HUES64 (cell line): ENCODE measurements around the gene SBDS.
"Not testable (repeated sequence)": the region's sequence is repeated elsewhere in the genome, so short reads cannot be mapped to it uniquely, and the experiment has no call there.

ENCODE experiments used
- H3K27ac ChIP-seq: 2 replicates; pipeline ENCODE4 v1.7.0; 2013; ENCODE audit warnings: low read depth, low read length, inconsistent platforms
- H3K27me3 ChIP-seq: 2 replicates; pipeline ENCODE4 v1.6.1; 2013; ENCODE audit warnings: mild to moderate bottlenecking, low read length; ENCODE audit not compliant: insufficient read depth
- H3K36me3 ChIP-seq: 2 replicates; pipeline ENCODE4 v1.6.1; 2013; ENCODE audit warnings: mild to moderate bottlenecking, low read length; ENCODE audit not compliant: insufficient read depth
- H3K4me1 ChIP-seq: 2 replicates; pipeline ENCODE4 v1.6.1; 2013; ENCODE audit warnings: mild to moderate bottlenecking, low read length, moderate library complexity; ENCODE audit not compliant: insufficient read depth
- H3K4me3 ChIP-seq: 2 replicates; pipeline ENCODE4 v1.5.1; 2013; ENCODE audit warnings: mild to moderate bottlenecking, low read length, moderate library complexity
- H3K9ac ChIP-seq: 2 replicates; pipeline ENCODE4 v1.6.1; 2013; ENCODE audit warnings: mild to moderate bottlenecking, low read depth, low read length
- H3K9me3 ChIP-seq: 2 replicates; pipeline ENCODE4 v1.6.1; 2013; ENCODE audit warnings: low read depth, low read length; ENCODE audit not compliant: insufficient read depth
- WGBS: fragments of 150-250, 120-280 bp; methylation state at CpG from one replicate; pipeline ENCODE4 v1.1.7; 2013; ENCODE audit warnings: missing lambda C conversion rate; 5-methylcytosine and 5-hydroxymethylcytosine counted together

SBDS gene

GRCh38 chr7:66994051-66994450, 1.3 kb downstream of the SBDS start:
- not testable (repeated sequence) for H3K9ac ChIP-seq, H3K9me3 ChIP-seq, H3K27ac ChIP-seq, H3K27me3 ChIP-seq, H3K4me1 ChIP-seq
- H3K36me3 ChIP-seq, result peaks cover 33% of the 10 kb centered on the region
- WGBS, result 88% methylated on average over 1 of the region's 5 CpGs
- H3K4me3 ChIP-seq, result peak overlapping the region; percentile 93; the same call in 1 of the 2 replicates

GRCh38 chr7:66989552-66989951, 5.8 kb downstream of the SBDS start:
- no CpG with 5 or more reads among the region's 3 CpGs for WGBS
- H3K9me3 ChIP-seq, H3K9ac ChIP-seq: not testable (repeated sequence)

GRCh38 chr7:66980336-66980735, 15.1 kb downstream of the SBDS start:
- not testable (repeated sequence) for H3K9me3 ChIP-seq, H3K36me3 ChIP-seq, H3K27me3 ChIP-seq, H3K4me3 ChIP-seq, H3K27ac ChIP-seq, H3K4me1 ChIP-seq, H3K9ac ChIP-seq
- 85% methylated on average over 1 of the region's 1 CpG for WGBS

More at GRCh38 chr7:66989552-66989951, 5.8 kb downstream of the SBDS start:
- peaks cover 39% of the 10 kb centered on the region for H3K36me3 ChIP-seq
- H3K4me3 ChIP-seq, H3K27ac ChIP-seq, H3K4me1 ChIP-seq, H3K27me3 ChIP-seq: not testable (repeated sequence)

GRCh38 chr7:66979013-66979412, 16.4 kb downstream of the SBDS start:
- H3K9ac ChIP-seq, H3K4me3 ChIP-seq, H3K4me1 ChIP-seq, H3K36me3 ChIP-seq, H3K27ac ChIP-seq, H3K9me3 ChIP-seq, H3K27me3 ChIP-seq: not testable (repeated sequence)
- 89% methylated on average over 2 of the region's 2 CpGs for WGBS

GRCh38 chr7:66978312-66978711, 17.1 kb downstream of the SBDS start:
- not testable (repeated sequence) for H3K36me3 ChIP-seq, H3K27ac ChIP-seq, H3K9ac ChIP-seq, H3K9me3 ChIP-seq, H3K4me1 ChIP-seq, H3K27me3 ChIP-seq, H3K4me3 ChIP-seq
- WGBS, result no CpG with 5 or more reads among the region's 5 CpGs

GRCh38 chr7:66974986-66975590, 20.3 kb downstream of the SBDS start:
- H3K9me3 ChIP-seq, result no peaks in the 10 kb centered on the region
- WGBS, result 94% methylated on average over 15 of the region's 15 CpGs

GRCh38 chr7:66970310-66970709, 25.1 kb downstream of the SBDS start:
- H3K9me3 ChIP-seq, result no peaks in the 10 kb centered on the region

More at GRCh38 chr7:66974986-66975590, 20.3 kb downstream of the SBDS start:
- Histone ChIP-seq H3K4me3 (no peak overlapping the region), H3K27ac (no peak overlapping the region), H3K9ac (no peak overlapping the region), H3K4me1 (no peaks in the 10 kb centered on the region), H3K27me3 (no peaks in the 10 kb centered on the region), H3K36me3 (no peaks in the 10 kb centered on the region)

GRCh38 chr7:66969001-66969400, 26.4 kb downstream of the SBDS start:
- not testable (repeated sequence) for H3K9ac ChIP-seq, H3K27ac ChIP-seq, H3K36me3 ChIP-seq, H3K4me1 ChIP-seq, H3K4me3 ChIP-seq, H3K9me3 ChIP-seq, H3K27me3 ChIP-seq
- 95% methylated on average over 5 of the region's 5 CpGs for WGBS

More at GRCh38 chr7:66970310-66970709, 25.1 kb downstream of the SBDS start:
- H3K27ac ChIP-seq, result no peak overlapping the region
- WGBS, result 87% methylated on average over 5 of the region's 5 CpGs
- H3K9ac ChIP-seq, result no peak overlapping the region
- no peaks in the 10 kb centered on the region for H3K27me3 ChIP-seq
- H3K4me1 ChIP-seq, result no peaks in the 10 kb centered on the region
- H3K36me3 ChIP-seq, result no peaks in the 10 kb centered on the region
- no peak overlapping the region for H3K4me3 ChIP-seq

GRCh38 chr7:66967029-66967428, 28.4 kb downstream of the SBDS start:
- Histone ChIP-seq H3K9me3 (no peaks in the 10 kb centered on the region), H3K4me3 (no peak overlapping the region), H3K27ac (no peak overlapping the region), H3K4me1 (no peaks in the 10 kb centered on the region), H3K27me3 (no peaks in the 10 kb centered on the region), H3K9ac (no peak overlapping the region), H3K36me3 (no peaks in the 10 kb centered on the region)
- WGBS, result 87% methylated on average over 6 of the region's 6 CpGs

GRCh38 chr7:66964411-66964810, 31.0 kb downstream of the SBDS start:
- Histone ChIP-seq H3K9me3 (no peaks in the 10 kb centered on the region), H3K36me3 (no peaks in the 10 kb centered on the region), H3K27me3 (no peaks in the 10 kb centered on the region), H3K4me1 (no peaks in the 10 kb centered on the region), H3K4me3 (no peak overlapping the region), H3K9ac (no peak overlapping the region), H3K27ac (no peak overlapping the region)
- 90% methylated on average over 4 of the region's 4 CpGs for WGBS

GRCh38 chr7:66961096-66961495, 34.3 kb downstream of the SBDS start:
- Histone ChIP-seq H3K27ac (no peak overlapping the region), H3K9me3 (no peaks in the 10 kb centered on the region), H3K4me1 (no peaks in the 10 kb centered on the region), H3K36me3 (peaks cover 25% of the 10 kb centered on the region), H3K9ac (no peak overlapping the region), H3K4me3 (no peak overlapping the region), H3K27me3 (no peaks in the 10 kb centered on the region)
- 93% methylated on average over 5 of the region's 5 CpGs for WGBS

GRCh38 chr7:66960192-66960591, 35.2 kb downstream of the SBDS start:
- H3K27me3 ChIP-seq, result no peaks in the 10 kb centered on the region
- no peaks in the 10 kb centered on the region for H3K9me3 ChIP-seq
- H3K27ac ChIP-seq, result no peak overlapping the region
- no peaks in the 10 kb centered on the region for H3K4me1 ChIP-seq
- H3K36me3 ChIP-seq, result peaks cover 34% of the 10 kb centered on the region
- H3K9ac ChIP-seq, result no peak overlapping the region
- 97% methylated on average over 4 of the region's 4 CpGs for WGBS
- no peak overlapping the region for H3K4me3 ChIP-seq
